ENCODE data around the gene MXD1.

MXD1 gene

DNA sequence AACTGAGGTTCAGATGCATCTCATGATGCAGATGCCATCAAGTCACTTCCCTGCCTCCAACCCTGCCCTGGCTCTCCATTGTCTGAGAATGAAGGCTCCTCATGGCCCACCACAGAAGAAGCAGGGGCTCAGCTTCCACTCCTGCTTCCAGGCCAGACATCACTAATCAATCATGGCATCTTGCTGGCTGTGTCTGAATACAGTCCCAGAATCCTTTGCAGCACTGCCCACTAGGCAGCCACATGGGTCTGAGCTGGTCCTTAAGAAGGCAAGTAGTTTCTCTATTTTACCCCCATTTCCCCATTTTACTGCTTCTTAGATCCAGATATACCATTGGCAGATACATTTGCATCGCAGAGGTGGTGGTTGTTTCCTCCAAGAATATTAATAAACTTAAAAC, 39.2 kb downstream of the MXD1 start:
- no peak for DNase-seq (ENCODE audit: low read depth)

DNA sequence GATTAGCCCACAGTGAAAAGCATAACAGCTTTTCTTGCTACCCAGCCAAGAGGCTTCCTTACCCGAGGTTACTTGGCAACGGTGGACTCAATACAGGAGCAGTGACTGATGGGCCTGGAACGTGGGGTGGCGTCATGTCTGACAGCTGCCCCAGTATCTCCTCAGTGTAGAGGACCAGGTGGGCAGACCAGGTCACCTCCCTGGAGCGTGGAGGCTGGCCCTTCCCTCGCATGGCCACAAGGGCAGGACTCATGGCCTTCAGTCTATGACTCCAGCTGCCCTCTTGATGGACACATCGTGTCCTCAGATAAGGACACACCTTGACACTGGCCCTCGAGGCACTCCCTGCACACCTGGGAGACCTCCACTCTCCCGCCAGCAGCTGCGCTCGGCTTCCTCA, 40.1 kb downstream of the MXD1 start:
- no peak for DNase-seq (ENCODE audit: low read depth)

DNA sequence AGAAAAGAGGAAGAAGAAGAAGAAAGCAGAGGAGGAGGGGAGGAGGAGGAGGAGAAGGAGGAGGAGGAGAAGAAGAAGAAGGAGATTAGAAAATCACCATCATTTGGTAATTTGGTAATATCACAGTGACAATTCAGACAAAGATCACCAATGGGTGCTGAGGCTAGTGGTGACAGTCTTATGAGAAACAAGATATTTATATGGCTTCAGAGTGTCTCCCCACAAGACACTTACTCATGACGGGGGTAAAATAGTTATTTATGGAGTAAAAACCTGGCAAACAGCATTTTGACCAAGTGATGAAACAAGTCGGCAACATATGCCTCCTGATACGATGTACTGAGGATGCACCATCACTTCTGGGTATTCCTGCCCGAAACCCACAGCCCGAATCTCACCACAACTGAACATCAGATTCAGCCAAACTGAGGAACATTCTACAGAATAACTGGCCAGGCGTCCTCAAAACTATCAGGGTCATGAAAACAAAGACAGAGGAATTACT, 41.6 kb downstream of the MXD1 start:
- DNase-seq (ENCODE audit: low read depth) = no peak

DNA sequence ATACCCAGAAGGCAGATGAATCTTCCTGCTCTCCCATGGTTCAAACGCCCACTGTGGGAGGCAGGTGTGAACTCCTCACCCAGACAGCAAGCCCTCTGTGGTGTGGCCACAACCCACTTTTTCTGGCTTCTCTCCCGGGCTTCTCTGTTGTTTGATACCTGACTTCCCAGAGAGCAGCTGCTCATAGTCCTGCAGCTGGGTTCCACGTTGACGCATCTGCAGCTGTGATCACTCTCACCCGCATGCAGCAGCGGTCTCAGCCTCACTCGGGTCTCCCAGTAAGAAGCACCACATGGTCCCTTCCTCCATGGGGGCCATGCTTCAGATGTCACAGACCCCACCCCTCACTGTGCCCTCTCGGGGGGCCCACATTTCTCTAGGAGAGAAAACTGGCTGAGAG, 43.1 kb downstream of the MXD1 start:
- DNase-seq (ENCODE audit: low read depth) = no peak

DNA sequence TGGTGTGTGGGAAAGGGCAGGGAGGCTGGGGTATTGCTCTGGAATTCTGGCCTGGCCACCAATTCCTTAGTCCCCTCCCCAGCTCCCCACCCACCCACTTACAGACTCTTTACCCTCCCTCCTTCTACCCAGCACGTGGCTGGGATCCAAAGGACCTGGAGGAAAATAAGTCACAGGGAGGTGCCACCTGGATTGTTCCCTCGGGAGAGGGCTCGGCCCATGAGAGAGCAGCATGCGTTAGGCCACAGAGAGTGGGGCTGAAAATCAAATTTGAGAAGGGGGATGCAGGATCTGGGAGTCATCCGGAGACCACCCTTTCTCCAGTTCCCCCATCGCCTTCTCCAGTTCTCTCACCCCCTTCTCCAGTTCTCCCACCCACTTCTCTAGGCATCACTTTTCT, 43.6 kb downstream of the MXD1 start:
- DNase-seq (ENCODE audit: low read depth) = no peak

DNA sequence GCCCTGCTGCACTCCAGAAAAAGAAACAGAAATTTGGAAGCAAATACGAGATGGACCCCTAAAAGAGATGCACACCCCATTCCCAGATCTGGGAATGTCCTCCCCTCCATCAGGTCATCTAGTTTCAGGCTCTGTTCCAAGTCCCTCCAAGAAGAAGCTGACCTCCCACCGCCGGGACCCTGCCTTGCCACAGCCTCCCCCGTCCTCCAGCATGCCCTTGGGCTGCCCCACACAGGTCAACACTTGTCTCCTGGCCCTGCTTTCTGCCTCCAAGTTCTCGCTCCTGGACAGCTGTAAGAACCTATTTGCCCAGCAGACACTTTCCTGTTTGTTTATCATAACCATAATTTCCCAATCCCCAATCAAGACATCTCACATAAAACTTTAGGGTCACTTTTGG, 44.5 kb downstream of the MXD1 start:
- DNase-seq (ENCODE audit: low read depth) = no peak

DNA sequence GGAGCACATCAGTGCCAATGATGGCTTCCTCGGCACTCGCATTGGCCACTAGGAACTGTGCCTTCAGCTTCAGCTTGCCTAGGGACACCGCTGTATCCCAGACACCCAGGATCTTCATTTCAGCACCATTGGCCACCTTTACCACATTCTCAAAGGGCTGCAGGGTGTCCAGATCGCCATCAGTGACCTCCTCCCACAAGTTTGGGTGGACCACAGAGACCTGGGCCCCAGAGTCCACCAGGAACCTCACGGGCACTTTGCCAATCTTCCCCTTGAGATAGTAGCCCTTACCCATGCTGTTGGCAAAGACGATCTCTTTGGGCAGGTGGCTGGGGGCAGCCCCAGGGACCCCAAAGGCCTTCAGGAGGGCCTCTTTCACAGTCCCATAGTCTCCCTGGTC, 45.9 kb downstream of the MXD1 start:
- no peak for DNase-seq (ENCODE audit: low read depth)

DNA sequence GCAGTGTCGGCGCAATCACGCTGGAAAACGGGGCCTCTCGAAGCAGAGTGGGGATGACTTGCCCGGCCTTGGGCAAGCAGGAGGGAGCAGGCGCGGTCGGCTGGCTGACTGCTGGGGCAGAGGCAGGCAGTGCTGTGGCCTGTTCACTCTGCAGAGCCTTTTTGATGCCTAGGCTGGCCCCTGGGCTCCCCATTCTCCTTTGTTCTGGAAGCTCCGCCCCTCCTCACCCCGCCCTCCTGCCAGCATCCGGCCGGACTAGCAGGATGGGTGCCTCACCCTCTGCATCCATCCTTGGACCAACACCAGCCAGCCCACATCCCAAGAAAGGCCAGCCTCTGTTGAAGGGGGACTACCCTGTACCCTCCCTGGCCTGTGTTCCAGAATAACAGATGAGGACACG, 46.6 kb downstream of the MXD1 start, which contains the start of gene ASPRV1:
ASPRV1 (minus strand) TSS at position 136 of the 400 bp plus-strand sequence. CDS start 195 bp downstream, outside the sequence.
- DNase-seq (ENCODE audit: low read depth) = no peak

DNA sequence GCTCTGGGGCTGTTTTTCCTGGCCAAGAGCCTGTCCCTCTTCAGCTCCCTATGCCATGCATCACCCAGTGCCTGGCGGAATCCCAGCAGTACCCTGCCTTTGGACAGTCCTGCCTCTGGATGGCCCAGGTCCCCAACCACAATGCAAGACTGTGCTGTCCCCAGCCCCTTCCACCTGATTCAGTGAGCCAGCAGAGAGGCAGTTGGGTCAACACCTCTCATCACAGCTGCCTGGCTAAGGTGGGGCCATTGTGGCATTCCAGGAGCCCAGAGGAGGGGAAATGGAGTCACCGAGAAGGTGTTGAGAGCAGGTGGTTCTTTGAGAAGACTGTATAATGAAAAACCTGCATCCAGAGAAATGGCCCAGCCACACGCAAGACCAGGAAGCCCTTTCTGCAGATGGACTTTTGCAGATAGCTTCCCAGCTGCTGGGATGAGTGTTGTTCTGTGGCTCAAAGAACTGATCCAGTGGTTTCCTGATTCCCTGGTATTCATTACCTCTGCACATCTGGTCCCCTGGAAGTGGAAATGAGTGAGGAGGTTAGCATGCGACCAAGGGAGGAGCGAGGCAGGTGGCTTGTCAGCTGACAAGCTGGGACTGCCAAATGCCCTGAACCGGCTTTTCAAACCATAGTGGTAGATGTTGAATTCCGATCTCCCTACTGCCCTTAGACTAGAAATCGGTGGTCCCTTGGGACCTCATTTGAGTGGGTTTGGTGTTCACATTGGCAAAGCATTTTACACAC, 48.2 kb downstream of the MXD1 start:
- no peak for DNase-seq (ENCODE audit: low read depth)

DNA sequence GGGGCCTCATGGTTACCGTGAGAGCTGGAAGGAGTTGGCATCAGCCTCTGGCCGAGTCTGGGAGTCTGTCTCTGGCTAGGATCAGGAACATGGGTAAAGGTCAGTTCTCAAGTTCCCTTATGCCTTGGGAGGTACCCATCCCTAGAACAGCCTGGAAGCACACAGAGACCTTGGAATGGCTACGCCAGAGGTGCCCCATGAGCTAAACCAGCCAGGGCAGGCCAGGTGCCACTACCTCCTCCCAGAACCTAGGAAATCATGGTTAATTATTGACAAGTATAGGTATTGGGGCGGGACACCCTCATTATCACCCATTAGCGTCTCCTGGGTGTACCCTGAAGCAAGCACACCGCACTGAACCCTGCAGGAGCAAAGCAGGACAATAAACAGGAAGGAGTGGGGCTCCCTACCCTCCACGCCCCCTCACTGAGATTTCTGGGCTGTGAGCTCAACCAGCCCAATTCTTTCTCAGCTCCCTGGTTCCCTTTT, 49.5 kb downstream of the MXD1 start:
- DNase-seq (ENCODE audit: low read depth) = no peak

DNA sequence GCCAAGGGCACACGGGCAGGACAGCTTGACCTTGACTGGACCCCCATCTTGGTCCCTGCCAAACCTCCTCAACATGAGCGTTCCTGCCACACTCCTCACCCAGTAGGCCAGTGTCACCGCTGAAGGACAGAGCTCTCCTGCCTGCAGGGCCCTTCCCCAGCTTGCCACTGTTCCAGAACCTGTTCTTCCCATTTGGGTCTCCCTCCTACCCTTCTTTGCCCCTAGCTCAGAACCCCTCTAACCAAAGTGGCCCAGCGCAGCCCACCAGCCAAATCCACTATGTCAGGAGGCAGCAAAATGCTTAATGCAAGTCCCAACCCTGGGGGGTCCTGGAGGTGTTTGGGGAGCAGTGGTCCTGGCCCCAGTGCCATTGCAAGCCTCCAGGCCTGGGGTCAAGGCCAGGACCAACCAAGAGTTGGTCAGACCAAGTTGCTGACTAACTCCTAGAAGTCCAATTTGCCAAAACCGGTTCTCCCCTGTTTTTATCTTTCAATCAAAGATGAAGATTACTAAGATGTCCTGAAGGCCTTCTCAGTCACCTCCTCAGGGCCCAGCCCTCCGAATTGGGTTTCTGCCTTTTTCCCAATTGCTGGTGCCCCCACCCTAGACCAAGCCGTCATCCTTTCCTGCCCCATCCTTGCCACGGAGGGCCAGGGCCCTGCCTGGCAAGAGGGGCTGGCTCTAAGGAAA, 51.0 kb downstream of the MXD1 start:
- DNase-seq (ENCODE audit: low read depth) = no peak

DNA sequence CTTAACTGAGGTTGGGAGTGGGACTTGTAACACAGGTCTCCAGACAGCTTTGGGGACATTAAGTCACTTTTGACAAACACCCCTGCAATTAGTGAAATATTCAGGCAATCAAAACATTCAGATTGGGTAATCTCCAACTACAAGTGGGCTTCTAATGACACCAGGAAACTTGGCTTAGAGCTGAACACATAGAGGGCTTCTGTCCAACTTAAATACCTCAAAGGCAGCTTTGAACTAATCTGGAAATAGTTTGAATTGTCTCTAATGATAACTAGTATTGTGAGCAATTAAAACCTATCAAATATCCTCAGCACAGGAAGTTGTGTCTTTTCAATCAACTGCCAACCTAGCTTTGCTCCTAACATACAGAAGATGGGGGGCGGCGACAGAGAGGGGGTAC, 51.6 kb downstream of the MXD1 start:
- DNase-seq (ENCODE audit: low read depth) = no peak

DNA sequence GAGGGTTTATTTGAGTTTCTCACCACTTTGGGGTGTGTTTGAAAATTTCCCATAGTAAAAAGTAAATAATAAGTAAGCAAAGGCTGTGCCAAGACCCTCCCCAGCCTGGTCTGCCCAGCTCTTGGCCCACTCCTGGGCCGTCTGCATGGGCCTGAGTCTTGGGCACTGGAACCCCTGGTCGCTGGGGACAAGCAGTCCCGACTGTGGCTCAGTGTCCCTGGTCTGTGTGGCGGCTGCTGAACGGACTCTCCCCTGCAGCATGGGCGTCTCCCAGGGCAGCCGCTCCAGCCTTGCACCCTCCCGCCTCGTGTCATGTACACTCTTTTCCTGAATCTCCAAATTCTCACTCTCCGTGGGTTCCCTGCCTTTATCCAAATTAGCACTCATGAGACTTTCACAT, 53.7 kb downstream of the MXD1 start:
- DNase-seq (ENCODE audit: low read depth) = no peak

DNA sequence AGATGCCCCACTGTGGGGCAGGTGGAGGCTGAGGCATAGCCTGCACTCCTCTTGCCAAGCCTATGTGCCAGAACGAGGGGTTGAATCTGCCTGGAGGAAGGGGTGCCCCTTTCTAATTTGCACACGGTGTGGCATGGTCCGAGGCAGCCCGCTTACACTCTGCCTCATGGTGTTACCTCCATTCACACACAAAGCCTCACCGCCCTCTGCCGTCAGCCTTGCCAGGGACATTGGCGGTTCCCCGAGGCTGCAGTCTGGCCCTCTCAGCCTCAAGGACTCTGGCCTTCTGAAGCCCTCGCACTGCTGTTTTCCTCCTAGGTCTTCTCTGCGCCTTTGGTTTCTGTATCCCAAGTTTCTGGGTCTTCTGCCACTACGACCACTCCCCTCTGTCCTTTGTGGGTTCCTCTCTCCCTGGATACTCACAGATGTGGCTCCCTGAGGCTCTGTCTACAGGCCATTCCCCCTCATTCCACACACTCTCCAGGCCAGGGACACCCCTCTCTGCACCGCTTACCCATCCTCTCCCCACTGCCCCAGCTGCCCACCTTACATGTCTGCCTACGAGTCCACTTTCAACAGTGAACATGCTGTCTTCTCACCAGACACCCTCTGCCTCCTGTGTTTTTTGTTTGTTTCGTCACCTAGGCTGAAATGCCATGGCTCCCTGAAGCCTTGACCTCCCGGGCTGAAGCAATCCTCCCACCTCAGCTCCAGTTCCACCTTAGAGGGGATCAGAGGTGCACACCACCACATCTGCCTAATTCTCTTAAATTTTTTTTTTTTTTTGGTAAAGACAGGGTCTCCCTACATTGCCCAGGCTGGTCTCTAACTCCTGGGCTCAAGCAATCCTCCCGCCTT, 54.4 kb downstream of the MXD1 start:
- no peak for DNase-seq (ENCODE audit: low read depth)

DNA sequence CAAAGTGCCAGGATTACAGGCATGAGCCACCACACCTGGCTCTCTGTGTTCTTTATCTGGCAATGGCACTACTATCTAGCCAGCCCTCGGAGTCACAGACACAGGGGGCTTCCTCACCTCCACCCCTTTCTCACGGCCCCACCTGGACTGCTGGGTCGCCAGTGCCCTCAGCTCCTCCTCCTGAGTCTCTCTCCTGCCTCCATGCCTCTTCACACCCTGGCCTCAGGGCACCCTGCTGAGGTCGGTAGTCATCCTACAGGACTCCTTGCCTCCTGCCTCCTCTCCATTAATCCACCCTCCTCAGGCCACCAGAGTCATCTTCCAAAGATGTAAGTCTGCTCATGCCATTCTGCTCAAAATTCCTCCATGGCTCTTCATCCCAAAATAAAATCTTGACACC, 55.1 kb downstream of the MXD1 start:
- no peak for DNase-seq (ENCODE audit: low read depth)

DNA sequence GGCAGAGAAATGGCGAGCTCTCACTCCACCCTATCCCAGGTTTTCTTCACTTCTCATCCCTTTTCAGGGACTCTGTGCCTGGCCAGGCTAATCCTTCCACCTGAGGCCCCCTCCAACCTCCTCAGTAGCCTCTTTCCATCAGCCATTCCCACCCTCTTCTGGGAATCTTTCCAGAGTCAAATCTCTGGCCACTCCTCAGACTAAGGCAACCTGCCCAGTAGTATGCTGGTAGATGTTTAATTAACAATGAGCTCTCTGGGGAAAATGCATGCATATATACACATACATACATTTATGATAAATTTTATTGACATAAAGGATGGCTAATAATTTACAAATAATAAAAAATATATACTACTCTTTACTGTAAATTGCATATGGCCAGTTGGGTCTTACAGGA, 57.9 kb downstream of the MXD1 start:
- DNase-seq (ENCODE audit: low read depth) = no peak

DNA sequence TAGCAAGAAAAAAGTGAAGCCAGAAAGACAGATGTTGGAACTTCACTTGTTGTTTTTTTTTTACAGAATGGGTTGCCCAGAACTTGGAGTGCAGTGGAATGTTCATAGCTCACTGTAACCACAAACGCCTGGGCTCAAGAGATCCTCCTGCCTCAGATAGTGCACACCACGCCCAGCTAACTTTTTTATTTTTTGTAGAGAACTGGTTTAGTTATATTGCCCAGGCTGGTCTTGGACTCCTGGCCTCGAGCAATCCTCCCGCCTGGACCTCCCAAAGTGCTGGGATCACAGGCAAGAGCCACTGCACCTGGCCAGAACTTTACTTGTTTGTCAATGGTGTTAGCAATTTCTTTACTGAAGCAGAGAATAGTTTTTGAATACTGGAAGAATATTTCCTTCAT, 58.4 kb downstream of the MXD1 start:
- no peak for DNase-seq (ENCODE audit: low read depth)

DNA sequence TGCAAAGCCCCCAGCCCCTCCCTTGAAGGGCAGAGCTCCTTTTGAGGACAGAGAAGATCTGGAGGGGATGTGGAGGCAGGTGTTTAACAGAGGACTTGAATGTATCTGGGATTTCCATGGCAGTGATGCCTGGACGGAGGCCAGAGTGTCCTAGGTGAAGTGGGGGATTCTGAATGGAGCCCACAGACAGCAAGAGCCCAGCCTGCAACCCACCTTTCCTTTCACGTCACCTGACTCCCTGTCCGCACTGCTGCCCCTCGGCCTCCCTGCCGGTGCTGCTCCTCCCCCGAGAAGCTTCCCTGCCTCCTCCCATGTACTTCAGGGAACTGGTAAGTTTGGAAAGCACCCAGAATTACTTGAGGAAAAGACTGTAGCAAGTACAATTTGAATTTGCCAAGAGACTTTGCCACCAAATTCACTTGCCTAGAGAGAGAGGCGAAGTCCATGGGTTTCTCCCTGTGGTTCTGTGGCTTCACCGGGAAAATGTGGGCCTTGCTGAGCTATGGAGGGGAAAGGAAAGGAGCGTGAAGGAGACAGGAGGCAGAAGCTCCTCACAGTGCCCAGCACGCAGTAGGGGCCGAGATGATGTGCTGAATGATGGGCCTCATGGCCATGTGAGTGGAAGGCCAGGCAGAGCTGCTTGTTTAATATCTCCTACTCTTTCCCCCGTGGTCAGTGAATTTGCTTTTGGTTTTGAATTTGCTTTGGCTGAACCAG, 60.4 kb downstream of the MXD1 start:
- no peak for DNase-seq (ENCODE audit: low read depth)

DNA sequence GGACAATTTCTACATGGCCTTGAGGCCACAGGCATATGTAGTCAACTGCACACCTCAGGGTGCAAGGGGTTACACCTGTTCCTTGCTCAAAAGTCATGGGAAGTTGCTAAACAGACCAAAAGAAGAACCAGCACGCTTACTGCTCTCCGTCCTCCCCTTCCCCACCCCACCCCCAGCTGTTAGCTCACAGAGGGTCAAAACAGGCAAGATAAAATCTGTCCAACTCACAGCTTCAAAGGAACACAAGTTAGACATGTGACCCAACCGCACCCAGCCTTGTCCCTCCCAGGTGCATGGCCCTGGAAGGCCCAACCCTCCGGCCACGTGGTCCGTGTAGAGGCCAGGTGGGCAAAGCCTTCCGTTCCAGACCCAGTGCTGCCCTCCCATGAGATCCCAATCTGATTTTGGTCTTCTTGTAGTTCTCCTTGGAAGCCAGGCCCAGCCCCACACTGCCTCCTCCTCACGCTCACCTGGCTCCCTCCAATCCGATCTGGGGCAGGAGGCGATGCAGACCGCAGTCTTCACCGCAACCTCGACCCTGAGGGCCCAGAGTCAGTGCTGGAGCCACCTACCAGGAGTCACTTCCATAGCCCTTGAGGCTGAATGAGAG, 61.0 kb downstream of the MXD1 start:
- no peak for DNase-seq (ENCODE audit: low read depth)

DNA sequence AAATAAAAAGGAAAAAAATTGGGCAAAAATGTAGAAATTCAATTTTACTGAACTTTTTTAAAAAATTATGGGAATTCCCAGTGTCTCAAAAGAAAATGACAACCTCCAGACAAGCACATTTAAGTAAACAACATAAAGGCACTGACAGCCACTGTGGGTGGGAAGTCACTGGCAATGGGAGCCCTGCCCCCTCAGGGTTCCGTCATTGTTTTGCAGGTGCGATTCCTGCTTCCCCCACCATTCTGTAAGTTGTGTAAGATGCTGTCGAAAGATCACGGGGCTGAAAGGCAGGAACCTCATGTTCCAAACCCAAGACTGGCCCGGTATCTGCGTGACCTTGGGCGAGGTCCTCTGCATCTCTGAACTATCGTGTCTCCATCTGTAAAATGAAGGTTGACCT, 62.3 kb downstream of the MXD1 start:
- DNase-seq (ENCODE audit: low read depth) = no peak

DNA sequence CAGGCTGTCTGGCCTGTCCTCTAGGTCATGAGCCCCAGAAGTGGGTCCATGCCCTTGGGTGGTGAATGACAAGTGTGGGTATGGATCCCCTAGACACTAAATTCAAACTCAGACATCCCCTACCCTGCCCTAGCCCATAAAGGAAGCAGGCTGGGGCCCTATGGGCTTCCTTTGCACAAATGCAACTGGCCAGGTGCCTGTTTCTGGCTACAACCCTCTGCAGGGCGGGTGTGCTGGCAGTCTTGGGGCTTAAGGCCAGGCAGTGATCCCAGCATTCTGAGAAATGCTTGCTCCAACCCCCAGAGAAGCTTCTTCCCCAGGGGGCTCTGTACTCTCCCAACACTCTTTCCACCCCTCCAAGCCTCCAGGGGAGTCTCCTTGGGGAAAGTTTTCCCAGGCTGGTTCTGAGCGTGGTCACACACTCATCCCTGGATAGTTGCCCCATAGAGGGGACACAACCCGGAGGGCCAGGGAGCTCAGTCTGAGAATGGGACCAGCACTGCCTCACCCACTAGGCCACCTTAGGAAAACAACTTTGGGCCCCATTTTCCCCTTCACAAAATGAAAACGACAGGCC, 63.1 kb downstream of the MXD1 start:
- no peak for DNase-seq (ENCODE audit: low read depth)
